Omental fat pad (tissue), 4 donors: ENCODE results near the gene PTPRG. TPM values are rescaled to one million over a fixed set of nuclear protein-coding genes. Genes with fewer than 3 reads are reported as not detected.

ENCODE experiments used
- ATAC-seq: fragments of 150-250 bp; one replicate; pipeline ENCODE4 v1.9.1; 2016; ENCODE audit warnings: mild to moderate bottlenecking, moderate library complexity; ENCODE audit not compliant: low FRiP score
- DNase-seq: peaks from one replicate; pipeline ENCODE4 v3.0.0-alpha.2; 2019; ENCODE audit warnings: low spot score
- CTCF ChIP-seq, 3 donors: fragments of 450-650 bp; IDR thresholded peaks; one replicate each; pipeline ENCODE4 v1.5.1; 2016 to 2017; ENCODE audit warnings: antibody characterized with exemption in 3 of 3, mild to moderate bottlenecking in 3 of 3, moderate library complexity in 2 of 3
- total RNA-seq, 4 donors: library from RNA; depleted of rRNA; stranded (reverse); fragments of >200 nt; gene quantifications; one replicate each; pipeline ENCODE4 v1.1.0, GENCODE V29; 2016

The PTPRG gene
- total RNA-seq, 4 donors from 2014 or later, result 90.0 to 172 (median 104) TPM

- ATAC-seq (no peak), DNase-seq (no peak)
- TF ChIP-seq CTCF (IDR thresholded peaks at IDR 0.05), result no peak
These were observed 263.3 kb downstream of the PTPRG start for GRCh38 chr3:61824553-61825135.

GRCh38 chr3:61826161-61826560, 264.8 kb downstream of the PTPRG start:
- no peak for ATAC-seq
- no peak for DNase-seq
- TF ChIP-seq CTCF (IDR thresholded peaks at IDR 0.05), result no peak

- no peak for DNase-seq
- ATAC-seq, result no peak
- no peak for TF ChIP-seq CTCF (IDR thresholded peaks at IDR 0.05)
These were observed 267.0 kb downstream of the PTPRG start for GRCh38 chr3:61828184-61828874.

- TF ChIP-seq CTCF (IDR thresholded peaks at IDR 0.05), result no peak
- ATAC-seq (no peak), DNase-seq (no peak)
These were observed 267.7 kb downstream of the PTPRG start for GRCh38 chr3:61828880-61829721.

- no peak for DNase-seq
- no peak for TF ChIP-seq CTCF (IDR thresholded peaks at IDR 0.05)
- ATAC-seq, result no peak
These were observed 268.5 kb downstream of the PTPRG start for GRCh38 chr3:61829722-61830350.

GRCh38 chr3:61831973-61832372, 270.6 kb downstream of the PTPRG start:
- ATAC-seq, result no peak
- no peak for TF ChIP-seq CTCF (IDR thresholded peaks at IDR 0.05)
- DNase-seq, result no peak
